Measurements from ENCODE around the gene SH3BP5L. TPM values are rescaled to one million over a fixed set of nuclear protein-coding genes. Genes with fewer than 3 reads are reported as not detected.

The SH3BP5L gene
- total RNA-seq, 1 donor from 2014 or later, result 21.3 TPM

GRCh38 chr1:248824301-248824700 is 1.4 kb downstream of the SH3BP5L start:
- no peak for ATAC-seq
- no peaks in the 10 kb centered on the region for H3K27me3 ChIP-seq
- peak overlapping the region; percentile 9 for H3K4me3 ChIP-seq
- no peak for DNase-seq
- intact Hi-C loops (cut with DNase I), result no loop called here
- peaks cover 19% of the 10 kb centered on the region for H3K36me3 ChIP-seq
- no peak overlapping the region for H3K27ac ChIP-seq
- TF ChIP-seq CTCF (IDR thresholded peaks at IDR 0.05), result no peak
- peaks cover 54% of the 10 kb centered on the region for H3K4me1 ChIP-seq
- H3K9me3 ChIP-seq, result no peaks in the 10 kb centered on the region

- DNase-seq, result no peak
- H3K36me3 ChIP-seq, result peaks cover 19% of the 10 kb centered on the region
- no peak for TF ChIP-seq CTCF (IDR thresholded peaks at IDR 0.05)
- no peaks in the 10 kb centered on the region for H3K9me3 ChIP-seq
- no peaks in the 10 kb centered on the region for H3K27me3 ChIP-seq
- intact Hi-C loops (cut with DNase I), result no loop called here
- ATAC-seq, result no peak
- H3K4me1 ChIP-seq, result peaks cover 57% of the 10 kb centered on the region
- H3K27ac ChIP-seq, result no peak overlapping the region
- peak overlapping the region; percentile 9 for H3K4me3 ChIP-seq
Measured at GRCh38 chr1:248823517-248824001, 2.2 kb downstream of the SH3BP5L start.

- Histone ChIP-seq H3K4me1 (peaks cover 56% of the 10 kb centered on the region), H3K27me3 (no peaks in the 10 kb centered on the region), H3K27ac (no peak overlapping the region), H3K4me3 (no peak overlapping the region), H3K9me3 (no peaks in the 10 kb centered on the region), H3K36me3 (peaks cover 19% of the 10 kb centered on the region)
- no peak for TF ChIP-seq CTCF (IDR thresholded peaks at IDR 0.05)
- intact Hi-C loops (cut with DNase I), result no loop called here
- no peak for DNase-seq
- ATAC-seq, result no peak
Measured at GRCh38 chr1:248822148-248823032, 3.3 kb downstream of the SH3BP5L start.

GRCh38 chr1:248821641-248822040 is 4.1 kb downstream of the SH3BP5L start:
- Histone ChIP-seq H3K27ac (no peak overlapping the region), H3K4me1 (peaks cover 49% of the 10 kb centered on the region), H3K36me3 (peaks cover 21% of the 10 kb centered on the region), H3K4me3 (no peak overlapping the region), H3K9me3 (no peaks in the 10 kb centered on the region), H3K27me3 (no peaks in the 10 kb centered on the region)
- TF ChIP-seq CTCF (IDR thresholded peaks at IDR 0.05), result no peak
- intact Hi-C loops (cut with DNase I), result no loop called here
- no peak for ATAC-seq
- DNase-seq, result no peak

- TF ChIP-seq CTCF (IDR thresholded peaks at IDR 0.05), result no peak
- ATAC-seq, result no peak
- DNase-seq, result no peak
- Histone ChIP-seq H3K4me3 (no peak overlapping the region), H3K27ac (no peak overlapping the region), H3K4me1 (peaks cover 48% of the 10 kb centered on the region), H3K27me3 (no peaks in the 10 kb centered on the region), H3K36me3 (peaks cover 26% of the 10 kb centered on the region), H3K9me3 (no peaks in the 10 kb centered on the region)
- intact Hi-C loops (cut with DNase I), result no loop called here
Measured at GRCh38 chr1:248821101-248821500, 4.6 kb downstream of the SH3BP5L start.
